Hepatocyte (in vitro differentiated cells): ENCODE measurements around the gene AP3S1. TPM values are rescaled to one million over a fixed set of nuclear protein-coding genes. Genes with fewer than 3 reads are reported as not detected.

ENCODE experiments used
- DNase-seq: peaks from one replicate; pipeline ENCODE4 v3.0.0-alpha.2; 2016; ENCODE audit warnings: low spot score
- H2AFZ ChIP-seq: fragments of 200-600 bp; sonication (generic); 2 replicates; pipeline ENCODE4 v1.6.0; 2016; ENCODE audit warnings: antibody characterized with exemption, mild to moderate bottlenecking
- H3K27ac ChIP-seq: fragments of 200-600 bp; sonication (generic); 2 replicates; pipeline ENCODE4 v1.5.1; 2016; ENCODE audit warnings: mild to moderate bottlenecking
- H3K27me3 ChIP-seq: fragments of 200-600 bp; sonication (generic); 2 replicates; pipeline ENCODE4 v1.6.1; 2016
- H3K36me3 ChIP-seq: fragments of 200-600 bp; sonication (generic); replicated peaks from 2 replicates; pipeline ENCODE4 v1.5.1; 2016; ENCODE audit warnings: low read depth; ENCODE audit not compliant: insufficient read depth
- H3K4me1 ChIP-seq: fragments of 200-600 bp; sonication (generic); 2 replicates; pipeline ENCODE4 v1.5.1; 2016; ENCODE audit warnings: mild to moderate bottlenecking, moderate library complexity; ENCODE audit not compliant: insufficient read depth
- H3K4me2 ChIP-seq: fragments of 200-600 bp; sonication (generic); 2 replicates; pipeline ENCODE4 v1.6.0; 2016
- H3K4me3 ChIP-seq: fragments of 200-600 bp; sonication (generic); 2 replicates; pipeline ENCODE4 v1.5.1; 2016; ENCODE audit warnings: mild to moderate bottlenecking
- H3K79me2 ChIP-seq: fragments of 200-600 bp; sonication (generic); 2 replicates; pipeline ENCODE4 v1.6.0; 2017; ENCODE audit warnings: mild to moderate bottlenecking
- H3K9me2 ChIP-seq: fragments of 200-600 bp; sonication (generic); replicated peaks from 2 replicates; pipeline ENCODE4 v1.6.0; 2017; ENCODE audit warnings: mild to moderate bottlenecking; ENCODE audit not compliant: insufficient read depth
- H3K9me3 ChIP-seq: fragments of 200-600 bp; sonication (generic); 2 replicates; pipeline ENCODE4 v1.5.1; 2016; ENCODE audit warnings: low read depth, mild to moderate bottlenecking
- H4K20me1 ChIP-seq: fragments of 200-600 bp; sonication (generic); 2 replicates; pipeline ENCODE4 v1.6.0; 2016; ENCODE audit warnings: mild to moderate bottlenecking; ENCODE audit not compliant: insufficient read depth, poor library complexity, severe bottlenecking
- CTCF ChIP-seq: fragments of 200-600 bp; sonication (generic); IDR thresholded peaks from 2 replicates; pipeline ENCODE4 v1.5.1; 2016; ENCODE audit warnings: antibody characterized with exemption, mild to moderate bottlenecking; ENCODE audit not compliant: poor library complexity
- EZH2 ChIP-seq: fragments of 200-600 bp; sonication (generic); IDR thresholded peaks from 2 replicates; pipeline ENCODE4 v1.6.1; 2016; ENCODE audit warnings: antibody characterized with exemption, mild to moderate bottlenecking, borderline replicate concordance
- EZH2phosphoT487 ChIP-seq: fragments of 200-600 bp; sonication (generic); IDR thresholded peaks from one replicate; pipeline ENCODE4 v1.6.1; 2018; ENCODE audit warnings: antibody characterized with exemption, mild to moderate bottlenecking, low read depth, moderate library complexity; ENCODE audit not compliant: unreplicated experiment, severe bottlenecking
- WGBS: methylation state at CpG from one replicate; pipeline ENCODE4 v1.1.6; 2016; ENCODE audit warnings: low lambda C conversion rate; ENCODE audit errors: missing lambda C conversion rate; 5-methylcytosine and 5-hydroxymethylcytosine counted together
- polyA plus RNA-seq: library from polyadenylated mRNA; unstranded; fragments of >200 nt; fragmentation: Nextera tagmentation; extraction: Ambion mirVana; gene quantifications from 2 replicates; pipeline ENCODE4 v1.2.1, GENCODE V29; 2016
- total RNA-seq: library from RNA; depleted of rRNA; stranded (reverse); fragments of >200 nt; gene quantifications from 2 replicates; pipeline ENCODE4 v1.2.3, GENCODE V29; 2014

The AP3S1 gene
- total and polyA plus RNA-seq, 2 experiments from 2014 or later, result 148 to 362 TPM

GRCh38 chr5:115849258-115849798, 7.6 kb downstream of the AP3S1 start:
- Histone ChIP-seq H3K4me3 (no peak overlapping the region), H3K79me2 (peaks cover 97% of the 10 kb centered on the region), H3K36me3 (no peaks in the 10 kb centered on the region), H2AFZ (no peak overlapping the region), H3K27ac (no peak overlapping the region), H3K27me3 (no peaks in the 10 kb centered on the region), H3K9me2 (no peaks in the 10 kb centered on the region), H3K4me2 (no peak overlapping the region), H3K9me3 (no peaks in the 10 kb centered on the region), H3K4me1 (peaks cover 3% of the 10 kb centered on the region), H4K20me1 (peaks cover 38% of the 10 kb centered on the region)
- DNase-seq, result no peak
- WGBS, result 96% methylated on average over 3 of the region's 3 CpGs
- TF ChIP-seq CTCF (no peak), EZH2phosphoT487 (no peak), EZH2 (no peak)

GRCh38 chr5:115850744-115851416, 9.1 kb downstream of the AP3S1 start:
- DNase-seq, result no peak
- Histone ChIP-seq H3K27me3 (no peaks in the 10 kb centered on the region), H3K36me3 (no peaks in the 10 kb centered on the region), H3K4me1 (peaks cover 3% of the 10 kb centered on the region), H3K4me3 (no peak overlapping the region), H3K9me2 (no peaks in the 10 kb centered on the region), H3K79me2 (peaks cover 97% of the 10 kb centered on the region), H3K27ac (peak overlapping the region; percentile 4), H2AFZ (no peak overlapping the region), H4K20me1 (peaks cover 29% of the 10 kb centered on the region), H3K4me2 (peak overlapping the region; percentile 39), H3K9me3 (no peaks in the 10 kb centered on the region)
- 61% methylated on average over 4 of the region's 4 CpGs for WGBS
- TF ChIP-seq EZH2, result no peak
- TF ChIP-seq EZH2phosphoT487, result no peak
- TF ChIP-seq CTCF, result no peak

GRCh38 chr5:115854139-115854538, 12.4 kb downstream of the AP3S1 start:
- H3K4me1 ChIP-seq, result peaks cover 27% of the 10 kb centered on the region
- H3K4me2 ChIP-seq, result no peak overlapping the region

GRCh38 chr5:115855959-115856358, 14.2 kb downstream of the AP3S1 start:
- H3K79me2 ChIP-seq, result peaks cover 98% of the 10 kb centered on the region

More at GRCh38 chr5:115854139-115854538, 12.4 kb downstream of the AP3S1 start:
- H3K36me3 ChIP-seq, result no peaks in the 10 kb centered on the region
- peaks cover 26% of the 10 kb centered on the region for H4K20me1 ChIP-seq
- WGBS, result 93% methylated on average over 3 of the region's 3 CpGs
- no peak overlapping the region for H3K27ac ChIP-seq
- H3K9me2 ChIP-seq, result no peaks in the 10 kb centered on the region
- no peak for TF ChIP-seq EZH2phosphoT487
- H3K27me3 ChIP-seq, result no peaks in the 10 kb centered on the region
- H3K4me3 ChIP-seq, result no peak overlapping the region
- peaks cover 95% of the 10 kb centered on the region for H3K79me2 ChIP-seq
- no peaks in the 10 kb centered on the region for H3K9me3 ChIP-seq
- no peak overlapping the region for H2AFZ ChIP-seq
- no peak for DNase-seq

More at GRCh38 chr5:115855959-115856358, 14.2 kb downstream of the AP3S1 start:
- Histone ChIP-seq H3K4me3 (no peak overlapping the region), H4K20me1 (peaks cover 35% of the 10 kb centered on the region), H3K9me2 (no peaks in the 10 kb centered on the region), H3K27ac (no peak overlapping the region), H3K27me3 (no peaks in the 10 kb centered on the region), H3K4me2 (no peak overlapping the region), H3K9me3 (no peaks in the 10 kb centered on the region), H3K4me1 (peaks cover 26% of the 10 kb centered on the region), H3K36me3 (no peaks in the 10 kb centered on the region), H2AFZ (no peak overlapping the region)
- WGBS, result 72% methylated on average over 1 of the region's 1 CpG
- DNase-seq, result no peak
- TF ChIP-seq EZH2 (no peak), CTCF (no peak), EZH2phosphoT487 (no peak)
